ES-I3 (cell line): ENCODE measurements around the gene CDO1.

Source experiments
- H3K36me3 ChIP-seq: 2 replicates; pipeline ENCODE4 v1.6.1; 2013; ENCODE audit warnings: mild to moderate bottlenecking, low read length, control low read depth, moderate library complexity; ENCODE audit not compliant: insufficient read depth
- H3K4me1 ChIP-seq: 2 replicates; pipeline ENCODE4 v1.6.1; 2013; ENCODE audit warnings: mild to moderate bottlenecking, control low read depth, low read length; ENCODE audit not compliant: insufficient read depth
- H3K9ac ChIP-seq: 2 replicates; pipeline ENCODE4 v1.6.1; 2013; ENCODE audit warnings: low read depth, mild to moderate bottlenecking, low read length, moderate library complexity
- H3K9me3 ChIP-seq: 2 replicates; pipeline ENCODE4 v1.6.1; 2013; ENCODE audit warnings: mild to moderate bottlenecking, low read length, moderate library complexity; ENCODE audit not compliant: control insufficient read depth, insufficient read depth

CDO1 gene

DNA sequence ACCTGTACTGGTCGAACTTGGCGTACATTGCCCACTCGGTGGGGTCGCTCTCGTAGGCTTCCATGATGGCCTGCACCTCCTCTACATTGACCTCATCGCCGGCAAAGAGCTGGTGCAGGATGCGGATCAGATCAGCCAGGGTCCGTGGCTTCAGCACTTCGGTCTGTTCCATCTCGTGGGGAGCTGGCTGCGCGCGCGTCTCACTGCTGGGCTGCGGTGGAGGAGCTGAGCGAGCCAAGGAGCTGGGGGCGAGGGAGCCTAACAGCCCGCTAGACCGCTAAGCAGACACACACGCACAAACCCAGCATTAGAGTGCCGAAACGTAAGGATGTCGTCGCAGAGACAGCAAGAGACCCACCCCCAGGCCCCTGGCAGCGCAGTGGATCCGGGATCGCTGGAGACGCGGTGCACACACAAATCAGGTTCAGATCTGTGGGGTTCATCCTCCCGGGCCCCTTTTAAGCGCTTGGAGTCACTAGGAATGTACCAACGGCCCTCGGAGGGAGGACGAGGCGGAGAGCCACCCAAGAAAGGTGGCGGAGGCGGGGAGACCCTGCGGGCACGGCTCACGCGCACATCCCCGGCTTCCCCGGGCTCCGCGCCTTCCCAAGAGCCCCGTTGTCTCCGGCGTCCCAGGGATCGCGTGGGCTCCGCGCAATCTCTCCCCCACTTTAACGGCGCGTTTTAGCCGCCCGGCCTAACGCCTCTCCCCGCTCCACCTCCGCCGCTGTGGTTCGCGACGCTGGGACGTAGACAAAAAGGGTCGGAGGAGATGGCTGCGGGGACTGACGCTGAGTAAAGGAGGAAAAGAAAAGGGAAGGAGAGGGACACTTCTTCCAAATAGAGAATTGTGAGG lies at the start of gene CDO1:
CDO1 (minus strand) TSS at position 434 of the 856 bp plus-strand sequence; CDS start at position 172, 262 bp downstream.
- Histone ChIP-seq H3K36me3 (no peaks in the 10 kb centered on the region), H3K9ac (peak within 1 kb of the TSS; percentile 88), H3K4me1 (no peaks in the 10 kb centered on the region), H3K9me3 (no peaks in the 10 kb centered on the region)

GRCh38 chr5:115859378-115859777 lies 42.9 kb upstream of the CDO1 start:
- no peaks in the 10 kb centered on the region for H3K9me3 ChIP-seq
- no peak overlapping the region for H3K9ac ChIP-seq
- peaks cover 14% of the 10 kb centered on the region for H3K4me1 ChIP-seq
- no peaks in the 10 kb centered on the region for H3K36me3 ChIP-seq

DNA sequence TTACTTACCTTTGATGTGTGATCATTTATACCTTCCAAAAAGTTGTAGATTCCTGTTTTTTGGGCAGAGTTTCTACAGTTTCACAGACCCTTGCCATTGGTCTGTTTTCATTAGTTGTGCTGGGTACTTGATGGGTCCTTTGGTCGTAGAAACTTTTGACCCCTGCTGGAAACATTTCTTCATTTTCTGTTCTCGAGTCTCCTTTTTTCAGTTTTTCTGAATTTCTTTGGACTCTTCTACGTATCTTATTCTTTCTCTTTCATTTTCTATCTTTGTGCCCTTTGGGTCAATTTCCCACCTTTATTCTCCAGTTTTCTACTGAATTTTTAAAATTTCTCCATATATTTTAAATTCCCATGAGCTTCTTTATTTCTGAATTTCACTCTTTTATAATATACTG lies 41.9 kb upstream of the CDO1 start:
- H3K36me3 ChIP-seq: 0 out of 2 replicates have a peak, but pooled peaks cover 2% of the 10 kb centered on the region
- no peaks in the 10 kb centered on the region for H3K9me3 ChIP-seq
- no peak overlapping the region for H3K9ac ChIP-seq
- H3K4me1 ChIP-seq: peaks cover 12% of the 10 kb centered on the region

GRCh38 chr5:115857626-115858349 lies 41.3 kb upstream of the CDO1 start:
- Histone ChIP-seq H3K9me3 (no peaks in the 10 kb centered on the region), H3K4me1 (peaks cover 12% of the 10 kb centered on the region), H3K9ac (no peak overlapping the region), H3K36me3 (0 out of 2 replicates have a peak, but pooled peaks cover 2% of the 10 kb centered on the region)

DNA sequence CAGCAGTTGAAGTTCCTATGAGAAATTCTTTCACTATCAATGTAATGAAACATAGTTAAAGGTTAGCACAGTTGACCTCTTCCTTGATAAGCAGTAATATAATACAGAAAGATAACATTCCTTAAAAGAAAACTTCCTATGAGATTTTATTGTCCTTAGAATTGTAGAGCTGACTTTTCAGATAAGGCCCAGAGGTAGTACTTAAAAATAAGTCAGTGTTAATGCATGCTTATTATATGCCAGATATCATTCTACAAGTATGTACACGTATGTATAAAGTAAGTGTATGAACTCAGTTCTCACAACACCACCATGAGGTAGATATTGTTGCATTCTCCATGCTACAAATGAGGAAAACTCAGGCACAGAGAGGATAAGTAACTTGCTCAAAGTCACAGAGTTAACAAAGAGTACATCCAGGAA lies 40.6 kb upstream of the CDO1 start:
- Histone ChIP-seq H3K4me1 (peaks cover 12% of the 10 kb centered on the region), H3K9ac (no peak overlapping the region), H3K36me3 (0 out of 2 replicates have a peak, but pooled peaks cover 2% of the 10 kb centered on the region), H3K9me3 (no peaks in the 10 kb centered on the region)

DNA sequence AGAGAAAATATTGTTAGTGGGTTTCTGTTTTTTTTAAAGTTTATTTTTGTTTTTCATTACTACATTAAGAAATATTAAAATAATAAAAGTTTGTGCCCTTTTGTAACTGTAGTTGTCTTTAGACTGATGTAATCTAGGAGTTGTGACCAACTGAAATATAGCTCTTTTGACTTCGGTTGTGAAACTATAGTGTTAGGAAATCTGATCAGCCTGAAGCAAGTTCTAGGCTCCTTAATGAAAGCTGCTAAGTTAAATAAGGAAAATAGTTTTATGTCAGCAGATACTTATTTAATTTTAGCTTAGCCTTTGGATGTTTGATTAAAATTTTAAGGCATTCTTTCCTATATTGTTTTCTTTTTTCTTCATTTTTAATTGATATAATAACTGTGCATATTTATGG lies 39.5 kb upstream of the CDO1 start:
- no peak overlapping the region for H3K9ac ChIP-seq
- no peaks in the 10 kb centered on the region for H3K9me3 ChIP-seq
- peaks cover 12% of the 10 kb centered on the region for H3K4me1 ChIP-seq
- H3K36me3 ChIP-seq: 0 out of 2 replicates have a peak, but pooled peaks cover 2% of the 10 kb centered on the region

- no peak overlapping the region for H3K9ac ChIP-seq
- H3K36me3 ChIP-seq: 0 out of 2 replicates have a peak, but pooled peaks cover 2% of the 10 kb centered on the region
- H3K4me1 ChIP-seq: peaks cover 12% of the 10 kb centered on the region; the same call in 1 of the 2 replicates
- no peaks in the 10 kb centered on the region for H3K9me3 ChIP-seq
Measured at GRCh38 chr5:115854139-115854538, 37.7 kb upstream of the CDO1 start.

GRCh38 chr5:115850744-115851416 lies 34.4 kb upstream of the CDO1 start:
- Histone ChIP-seq H3K9ac (no peak overlapping the region), H3K4me1 (no peaks in the 10 kb centered on the region), H3K36me3 (0 out of 2 replicates have a peak, but pooled peaks cover 2% of the 10 kb centered on the region), H3K9me3 (no peaks in the 10 kb centered on the region)

- Histone ChIP-seq H3K9ac (no peak overlapping the region), H3K4me1 (no peaks in the 10 kb centered on the region), H3K9me3 (no peaks in the 10 kb centered on the region), H3K36me3 (0 out of 2 replicates have a peak, but pooled peaks cover 2% of the 10 kb centered on the region)
Measured at GRCh38 chr5:115849258-115849798, 32.9 kb upstream of the CDO1 start.

- Histone ChIP-seq H3K9ac (no peak overlapping the region), H3K4me1 (0 out of 2 replicates have a peak, but pooled peaks cover 4% of the 10 kb centered on the region), H3K9me3 (no peaks in the 10 kb centered on the region), H3K36me3 (no peaks in the 10 kb centered on the region)
Measured at GRCh38 chr5:115847290-115847689, 30.8 kb upstream of the CDO1 start.

DNA sequence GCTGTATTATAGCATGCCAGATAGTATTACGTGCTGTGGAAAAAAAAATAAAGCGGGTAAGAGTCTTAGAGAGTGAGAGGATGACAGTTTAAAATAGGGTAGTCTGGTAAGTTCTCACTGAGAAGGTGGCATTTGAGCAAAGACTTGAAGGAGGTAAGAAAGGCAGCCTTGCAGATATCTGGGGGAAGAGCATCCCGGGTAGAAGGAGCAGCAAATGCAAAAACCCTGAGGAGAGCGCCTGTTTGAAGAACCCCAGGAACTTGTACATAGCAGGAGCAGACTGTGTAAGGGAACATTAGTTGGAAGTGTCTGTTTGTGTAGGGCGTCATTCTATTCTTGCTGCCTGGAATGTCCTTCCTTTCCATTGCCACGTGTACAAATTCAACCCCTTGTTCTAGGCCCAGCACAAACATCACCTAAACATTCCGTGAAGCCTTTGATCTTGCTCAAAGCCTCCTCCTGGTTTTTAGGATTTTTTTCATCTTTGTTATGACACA lies 27.9 kb upstream of the CDO1 start:
- Histone ChIP-seq H3K9ac (no peak overlapping the region), H3K36me3 (no peaks in the 10 kb centered on the region), H3K9me3 (no peaks in the 10 kb centered on the region), H3K4me1 (peaks cover 9% of the 10 kb centered on the region; the same call in 1 of the 2 replicates)

- H3K9ac ChIP-seq: no peak overlapping the region
- peaks cover 9% of the 10 kb centered on the region; the same call in 1 of the 2 replicates for H3K4me1 ChIP-seq
- H3K36me3 ChIP-seq: no peaks in the 10 kb centered on the region
- H3K9me3 ChIP-seq: no peaks in the 10 kb centered on the region
Measured at GRCh38 chr5:115843444-115844130, 27.1 kb upstream of the CDO1 start.

- Histone ChIP-seq H3K36me3 (no peaks in the 10 kb centered on the region), H3K4me1 (peaks cover 9% of the 10 kb centered on the region), H3K9me3 (no peaks in the 10 kb centered on the region), H3K9ac (peak overlapping the region; percentile 82)
Measured at GRCh38 chr5:115842952-115843351, 26.5 kb upstream of the CDO1 start.
